ENCODE data around the gene ZIM2.

The ZIM2 gene

GRCh38 chr19:56750658-56751057, 89.9 kb downstream of the ZIM2 start:
- no peak overlapping the region for H3K27ac ChIP-seq
- no peak for TF ChIP-seq CTCF (conservative IDR thresholded peaks at IDR 0.05)

- H3K27ac ChIP-seq, result no peak overlapping the region
- peak; percentile 90 for TF ChIP-seq CTCF (conservative IDR thresholded peaks at IDR 0.05)
These were observed 92.1 kb downstream of the ZIM2 start for GRCh38 chr19:56748378-56748777.

- TF ChIP-seq CTCF (conservative IDR thresholded peaks at IDR 0.05), result no peak
These were observed 94.2 kb downstream of the ZIM2 start for GRCh38 chr19:56746367-56746766.

GRCh38 chr19:56740501-56740900, 100.0 kb downstream of the ZIM2 start:
- no peak for TF ChIP-seq CTCF (conservative IDR thresholded peaks at IDR 0.05)

More at GRCh38 chr19:56746367-56746766, 94.2 kb downstream of the ZIM2 start:
- H3K27ac ChIP-seq, result no peak overlapping the region

GRCh38 chr19:56736571-56736970, 104.0 kb downstream of the ZIM2 start:
- no peak overlapping the region for H3K27ac ChIP-seq
- no peak for TF ChIP-seq CTCF (conservative IDR thresholded peaks at IDR 0.05)

More at GRCh38 chr19:56740501-56740900, 100.0 kb downstream of the ZIM2 start:
- H3K27ac ChIP-seq, result no peak overlapping the region

GRCh38 chr19:56732976-56733375, 107.5 kb downstream of the ZIM2 start:
- TF ChIP-seq CTCF (conservative IDR thresholded peaks at IDR 0.05), result no peak
- H3K27ac ChIP-seq, result no peak overlapping the region

GRCh38 chr19:56727677-56728076, 112.8 kb downstream of the ZIM2 start:
- no peak for TF ChIP-seq CTCF (conservative IDR thresholded peaks at IDR 0.05)
- no peak overlapping the region for H3K27ac ChIP-seq
